ENCODE results near the gene MYADM. TPM values are rescaled to one million over a fixed set of nuclear protein-coding genes. Genes with fewer than 3 reads are reported as not detected.

MYADM gene
- total RNA-seq, 1 donor from 2014 or later: 48.7 TPM

DNA sequence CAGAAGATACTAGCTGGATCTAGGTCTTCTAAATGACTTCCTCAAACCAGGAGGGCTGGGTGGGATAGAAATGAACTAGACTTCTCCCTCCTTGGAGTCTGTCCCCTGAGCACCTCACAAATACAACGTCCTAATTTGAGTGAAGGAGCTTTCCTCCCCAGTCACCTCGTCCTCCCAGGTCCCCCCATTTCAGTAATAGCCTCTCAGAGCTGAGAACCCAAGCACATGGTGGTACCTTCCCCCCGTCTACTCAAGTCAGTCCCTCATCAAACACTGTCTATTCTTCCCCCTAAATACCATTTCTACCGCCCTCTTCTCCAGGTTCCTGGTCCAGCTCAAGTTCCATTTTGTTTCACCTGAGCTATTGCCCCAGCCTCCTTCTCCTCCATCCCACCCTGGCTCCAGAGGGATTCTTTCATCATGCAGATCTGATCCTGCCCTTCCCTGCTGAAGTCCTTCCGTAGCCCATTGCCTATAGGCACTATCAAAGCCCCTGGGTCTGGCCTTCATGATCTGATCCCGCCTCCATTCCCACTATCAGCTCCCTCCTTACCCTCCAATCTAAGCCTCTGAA, 9.1 kb downstream of the MYADM start:
- DNase-seq (ENCODE audit: low read depth): no peak
- TF ChIP-seq, protein P1, sequence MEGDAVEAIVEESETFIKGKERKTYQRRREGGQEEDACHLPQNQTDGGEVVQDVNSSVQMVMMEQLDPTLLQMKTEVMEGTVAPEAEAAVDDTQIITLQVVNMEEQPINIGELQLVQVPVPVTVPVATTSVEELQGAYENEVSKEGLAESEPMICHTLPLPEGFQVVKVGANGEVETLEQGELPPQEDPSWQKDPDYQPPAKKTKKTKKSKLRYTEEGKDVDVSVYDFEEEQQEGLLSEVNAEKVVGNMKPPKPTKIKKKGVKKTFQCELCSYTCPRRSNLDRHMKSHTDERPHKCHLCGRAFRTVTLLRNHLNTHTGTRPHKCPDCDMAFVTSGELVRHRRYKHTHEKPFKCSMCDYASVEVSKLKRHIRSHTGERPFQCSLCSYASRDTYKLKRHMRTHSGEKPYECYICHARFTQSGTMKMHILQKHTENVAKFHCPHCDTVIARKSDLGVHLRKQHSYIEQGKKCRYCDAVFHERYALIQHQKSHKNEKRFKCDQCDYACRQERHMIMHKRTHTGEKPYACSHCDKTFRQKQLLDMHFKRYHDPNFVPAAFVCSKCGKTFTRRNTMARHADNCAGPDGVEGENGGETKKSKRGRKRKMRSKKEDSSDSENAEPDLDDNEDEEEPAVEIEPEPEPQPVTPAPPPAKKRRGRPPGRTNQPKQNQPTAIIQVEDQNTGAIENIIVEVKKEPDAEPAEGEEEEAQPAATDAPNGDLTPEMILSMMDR (conservative IDR thresholded peaks at IDR 0.05; ENCODE audit: low read depth, low read length): no peak
- no peak overlapping the region for H3K4me3 ChIP-seq (ENCODE audit: low read depth, low read length)

DNA sequence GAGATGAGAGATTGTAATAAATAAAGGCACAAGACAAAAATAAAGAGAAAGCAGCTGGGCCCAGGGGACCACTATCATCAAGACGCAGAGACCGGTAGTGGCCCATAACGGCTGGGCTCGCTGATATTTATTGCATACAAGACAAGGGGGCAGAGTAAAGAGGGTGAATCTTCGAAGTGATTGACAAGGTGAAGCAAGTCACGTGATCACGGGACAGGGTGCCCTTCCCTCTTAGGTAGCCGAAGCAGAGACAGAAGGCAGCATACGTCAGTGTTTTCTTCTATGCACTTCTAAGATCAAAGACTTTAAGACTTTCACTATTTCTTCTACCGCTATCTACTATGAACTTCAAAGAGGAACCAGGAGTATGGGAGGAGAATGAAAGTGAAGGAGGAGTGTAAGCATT, 9.7 kb downstream of the MYADM start:
- TF ChIP-seq, protein P1 (conservative IDR thresholded peaks at IDR 0.05; ENCODE audit: low read depth, low read length): no peak
- H3K4me3 ChIP-seq (ENCODE audit: low read depth, low read length): no peak overlapping the region
- DNase-seq (ENCODE audit: low read depth): no peak

DNA sequence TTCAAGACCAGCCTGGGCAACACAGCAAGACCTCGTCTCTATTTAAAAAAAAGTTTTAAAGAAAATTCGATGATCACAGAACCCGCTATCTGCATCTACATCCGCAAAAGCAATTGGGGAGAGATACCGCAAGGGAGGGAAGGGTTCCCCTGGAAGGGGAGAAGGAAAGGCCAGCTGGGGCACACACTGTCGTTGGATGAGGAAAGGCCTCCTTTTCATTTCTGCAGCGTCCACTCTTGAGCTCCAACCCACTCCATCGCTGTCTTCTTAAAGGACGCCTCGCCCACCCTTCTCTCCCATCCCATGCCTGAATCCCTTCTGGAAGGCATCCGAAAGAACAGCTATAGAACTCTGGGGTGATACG, 11.1 kb downstream of the MYADM start:
- TF ChIP-seq, protein P1 (conservative IDR thresholded peaks at IDR 0.05; ENCODE audit: low read depth, low read length): no peak
- DNase-seq (ENCODE audit: low read depth): no peak
- H3K4me3 ChIP-seq (ENCODE audit: low read depth, low read length): peak overlapping the region; percentile 78

DNA sequence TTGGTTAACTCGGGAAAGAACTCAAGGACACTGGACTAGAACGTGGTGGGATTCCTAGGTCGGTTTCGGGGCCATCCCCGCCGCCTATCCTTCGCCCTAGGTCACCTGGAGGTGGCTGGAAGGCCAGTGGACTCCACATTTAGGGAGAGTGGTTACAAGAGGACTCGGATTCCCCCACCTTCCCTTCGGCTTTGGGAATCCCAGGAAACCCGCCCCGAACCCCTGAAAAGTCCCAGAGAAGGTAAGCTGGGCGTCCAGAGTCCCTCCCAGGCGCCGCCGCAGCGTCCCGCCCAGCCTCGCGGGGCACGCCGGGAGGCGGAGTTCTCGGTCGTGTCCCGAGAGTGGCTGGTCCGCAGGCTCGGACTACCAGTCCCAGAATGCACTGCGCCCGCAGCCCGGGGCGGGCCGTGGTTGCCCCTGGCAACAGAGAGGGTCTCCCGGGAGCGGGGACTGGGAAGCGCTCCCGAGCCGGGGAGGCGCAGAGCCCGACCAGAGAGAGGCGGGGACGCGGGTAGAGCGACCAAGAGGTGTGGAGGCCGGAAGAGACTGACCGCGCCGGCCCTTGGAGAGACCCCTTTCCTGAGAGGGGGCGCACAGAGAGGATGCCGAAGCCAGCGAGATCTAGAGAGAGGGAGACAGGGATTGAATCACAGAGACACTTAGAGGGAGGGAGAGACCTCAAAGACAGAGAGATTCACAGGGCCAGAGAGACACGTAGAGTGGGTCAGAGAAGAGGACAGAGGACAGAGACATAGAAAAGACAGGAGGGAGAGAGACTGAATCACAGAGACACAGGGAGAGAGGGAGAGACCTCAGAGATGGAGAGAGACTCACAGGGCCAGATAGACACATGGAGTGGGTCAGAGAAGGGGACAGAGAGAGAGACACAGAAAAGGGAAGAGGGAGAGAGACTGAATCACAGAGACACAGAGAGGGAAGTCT, 11.7 kb downstream of the MYADM start:
- TF ChIP-seq, protein P1 (conservative IDR thresholded peaks at IDR 0.05; ENCODE audit: low read depth, low read length): no peak
- DNase-seq (ENCODE audit: low read depth): no peak
- peak overlapping the region; percentile 78 for H3K4me3 ChIP-seq (ENCODE audit: low read depth, low read length)

DNA sequence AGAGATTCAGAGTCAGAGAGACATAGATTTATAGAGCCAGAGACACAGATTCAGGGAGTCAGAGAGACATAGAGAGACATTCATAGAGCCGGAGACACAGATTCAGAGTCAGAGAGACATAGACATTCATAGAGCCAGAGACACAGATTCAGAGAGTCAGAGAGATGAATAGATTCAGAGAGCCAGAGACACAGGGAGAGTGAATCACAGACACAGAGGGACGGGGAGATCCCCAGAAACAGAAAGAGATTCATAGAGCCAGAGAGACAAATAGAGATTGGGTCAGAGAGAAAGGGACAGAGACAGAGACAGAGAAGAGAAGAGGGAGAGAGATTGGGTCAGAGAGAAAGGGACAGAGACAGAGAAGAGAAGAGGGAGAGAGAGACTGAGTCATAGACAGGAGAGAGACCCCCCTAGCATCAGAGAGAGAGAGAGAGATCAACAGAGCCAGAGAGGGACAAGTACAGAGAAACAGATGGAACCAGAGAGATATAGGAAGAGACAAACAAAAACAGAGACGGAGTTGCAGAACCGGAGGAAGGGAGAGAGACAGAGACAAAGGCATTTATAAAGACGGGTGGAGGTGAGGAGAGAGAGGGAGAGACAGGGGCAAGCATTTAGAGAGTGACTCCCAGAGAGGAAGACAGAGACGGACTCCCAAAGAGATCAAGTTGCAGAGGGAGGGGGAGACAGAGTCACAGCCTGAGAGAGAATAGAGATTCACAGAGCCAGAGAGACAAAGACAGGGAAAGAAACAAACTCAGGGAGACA, 13.2 kb downstream of the MYADM start:
- no peak overlapping the region for H3K4me3 ChIP-seq (ENCODE audit: low read depth, low read length)
- no peak for DNase-seq (ENCODE audit: low read depth)
- TF ChIP-seq, protein P1 (conservative IDR thresholded peaks at IDR 0.05; ENCODE audit: low read depth, low read length): no peak

DNA sequence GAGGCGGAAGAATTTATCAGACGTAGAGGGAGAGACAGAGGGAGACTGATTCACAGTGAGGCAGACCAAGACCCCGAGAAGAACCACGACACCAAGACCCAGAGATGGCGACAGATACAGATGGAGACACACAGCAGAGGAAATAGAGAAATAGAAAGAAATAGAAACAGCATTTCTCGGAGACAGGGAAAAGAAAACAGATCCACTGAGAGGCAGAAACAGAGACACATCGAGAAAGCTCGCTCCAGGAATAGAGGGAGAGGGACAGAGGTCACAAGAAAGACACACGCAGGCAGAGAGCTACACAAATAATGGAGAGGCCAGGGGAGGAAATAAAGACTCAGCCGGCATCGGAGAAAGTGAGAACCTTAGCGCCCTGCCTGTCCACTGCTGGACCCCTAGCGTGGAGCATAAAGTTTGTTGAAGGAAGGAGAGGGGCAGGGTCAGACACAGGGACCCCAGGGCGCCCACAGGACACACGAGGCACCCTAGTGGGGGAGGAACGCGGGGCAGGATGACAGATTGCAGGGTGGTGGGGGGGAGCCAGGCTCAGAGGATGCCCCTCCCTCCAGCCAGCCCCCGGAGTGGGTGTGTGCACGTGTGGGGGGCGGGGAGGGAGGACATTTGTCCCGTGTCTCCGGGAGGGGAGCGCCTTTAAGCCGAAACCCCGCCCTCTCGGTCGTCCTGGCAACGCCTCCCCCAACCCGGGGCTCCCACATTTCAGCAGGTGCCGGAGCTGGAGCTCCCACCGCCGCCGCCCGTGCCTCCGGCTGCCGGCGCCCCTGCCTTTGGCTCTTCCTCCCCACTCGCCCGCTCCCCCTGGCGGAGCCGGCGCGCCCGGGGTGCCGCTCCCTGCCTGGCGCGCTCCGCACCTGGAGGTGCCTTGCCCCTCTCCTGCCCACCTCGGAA, 14.1 kb downstream of the MYADM start, which contains the start of gene PRKCG:
Gene PRKCG, plus strand, starts transcription at position 716 of the 909 bp plus-strand sequence. CDS start 298 bp downstream, outside the sequence.
- TF ChIP-seq, protein P1 (conservative IDR thresholded peaks at IDR 0.05; ENCODE audit: low read depth, low read length): peak; percentile 49
- H3K4me3 ChIP-seq (ENCODE audit: low read depth, low read length): peak within 1 kb of the TSS; percentile 46
- no peak for DNase-seq (ENCODE audit: low read depth)
